Suprapubic skin (tissue), 4 donors: ENCODE measurements around the gene ALCAM. TPM values are rescaled to one million over a fixed set of nuclear protein-coding genes. Genes with fewer than 3 reads are reported as not detected.

ENCODE experiments used
- DNase-seq, 2 donors: peaks; one replicate each; pipeline ENCODE4 v3.0.0-alpha.2; 2019; ENCODE audit warnings: low spot score in 2 of 2
- H3K27ac ChIP-seq: fragments of 200-600 bp; sonication (generic); one replicate; pipeline ENCODE4 v1.5.1; 2019
- H3K27me3 ChIP-seq: fragments of 200-600 bp; sonication (generic); one replicate; pipeline ENCODE4 v1.5.1; 2019
- H3K36me3 ChIP-seq: fragments of 200-600 bp; sonication (generic); one replicate; pipeline ENCODE4 v1.5.1; 2019
- H3K4me1 ChIP-seq: fragments of 200-600 bp; sonication (generic); one replicate; pipeline ENCODE4 v1.5.1; 2019
- H3K4me3 ChIP-seq: fragments of 200-600 bp; sonication (generic); one replicate; pipeline ENCODE4 v1.5.1; 2019; ENCODE audit warnings: mild to moderate bottlenecking
- H3K9me3 ChIP-seq: fragments of 200-600 bp; sonication (generic); one replicate; pipeline ENCODE4 v1.5.1; 2019
- CTCF ChIP-seq, 2 donors: fragments of 200-600 bp in 1 of 2; fragments of 450-650 bp in 1 of 2; sonication (generic) in 1 of 2; IDR thresholded peaks; one replicate each; pipeline ENCODE4 v1.5.1; 2016 to 2019; ENCODE audit warnings: antibody characterized with exemption in 2 of 2, mild to moderate bottlenecking in 1 of 2, moderate library complexity in 1 of 2
- EP300 ChIP-seq: sonication (generic); formaldehyde crosslinking; IDR thresholded peaks from one replicate; pipeline ENCODE4 v1.6.1; 2017; ENCODE audit warnings: antibody characterized with exemption
- POLR2A ChIP-seq, 2 donors: fragments of 450-650 bp; IDR thresholded peaks; one replicate each; pipeline ENCODE4 v1.6.1; 2017; ENCODE audit warnings: antibody characterized with exemption in 2 of 2, mild to moderate bottlenecking in 2 of 2, moderate library complexity in 2 of 2
- POLR2AphosphoS5 ChIP-seq, 3 donors: sonication (generic); formaldehyde crosslinking; IDR thresholded peaks; one replicate each; pipeline ENCODE4 v1.6.1; 2017; ENCODE audit warnings: antibody characterized with exemption in 3 of 3
- WGBS: methylation state at CpG from one replicate; pipeline ENCODE4 v1.1.5; 2018; 5-methylcytosine and 5-hydroxymethylcytosine counted together
- total RNA-seq, 4 donors: library from RNA; depleted of rRNA; stranded (reverse); fragments of >200 nt; gene quantifications; one replicate each; pipeline ENCODE4 v1.1.0, GENCODE V29; 2016

Gene ALCAM
- total RNA-seq, 4 donors from 2014 or later: 27.6 to 65.5 (median 42.1) TPM

- no peaks in the 10 kb centered on the region for H3K9me3 ChIP-seq
- no peak for DNase-seq
- H3K36me3 ChIP-seq: no peaks in the 10 kb centered on the region
- H3K27ac ChIP-seq: no peak overlapping the region
- no peak overlapping the region for H3K4me3 ChIP-seq
- 100% methylated on average over 1 of the region's 1 CpG for WGBS
- TF ChIP-seq EP300: no peak
- TF ChIP-seq POLR2A (IDR thresholded peaks at IDR 0.05): no peak
- H3K27me3 ChIP-seq: no peaks in the 10 kb centered on the region
- H3K4me1 ChIP-seq: no peaks in the 10 kb centered on the region
These were observed 195.2 kb downstream of the ALCAM start for GRCh38 chr3:105561876-105562275.

- TF ChIP-seq POLR2A (IDR thresholded peaks at IDR 0.05) (no peak), EP300 (no peak), POLR2AphosphoS5 (IDR thresholded peaks at IDR 0.05) (no peak), CTCF (IDR thresholded peaks at IDR 0.05) (no peak)
- Histone ChIP-seq H3K4me3 (no peak overlapping the region), H3K27me3 (no peaks in the 10 kb centered on the region), H3K9me3 (no peaks in the 10 kb centered on the region), H3K36me3 (no peaks in the 10 kb centered on the region), H3K27ac (no peak overlapping the region), H3K4me1 (no peaks in the 10 kb centered on the region)
- WGBS: 88% methylated on average over 6 of the region's 6 CpGs
- no peak for DNase-seq
These were observed 198.0 kb downstream of the ALCAM start for GRCh38 chr3:105564546-105565288.

GRCh38 chr3:105571005-105571404 is 204.3 kb downstream of the ALCAM start:
- TF ChIP-seq EP300: no peak
- no peaks in the 10 kb centered on the region for H3K4me1 ChIP-seq

GRCh38 chr3:105572501-105572900 is 205.8 kb downstream of the ALCAM start:
- WGBS: 86% methylated on average over 6 of the region's 6 CpGs
- Histone ChIP-seq H3K27me3 (no peaks in the 10 kb centered on the region), H3K9me3 (no peaks in the 10 kb centered on the region), H3K4me1 (no peaks in the 10 kb centered on the region), H3K36me3 (no peaks in the 10 kb centered on the region), H3K4me3 (no peak overlapping the region), H3K27ac (no peak overlapping the region)
- TF ChIP-seq EP300 (no peak), CTCF (IDR thresholded peaks at IDR 0.05) (no peak), POLR2A (IDR thresholded peaks at IDR 0.05) (no peak), POLR2AphosphoS5 (IDR thresholded peaks at IDR 0.05) (no peak)
- DNase-seq: no peak

More at GRCh38 chr3:105571005-105571404, 204.3 kb downstream of the ALCAM start:
- no peak overlapping the region for H3K27ac ChIP-seq
- no peak for DNase-seq
- H3K4me3 ChIP-seq: no peak overlapping the region
- no peaks in the 10 kb centered on the region for H3K36me3 ChIP-seq
- no peaks in the 10 kb centered on the region for H3K27me3 ChIP-seq
- 95% methylated on average over 5 of the region's 5 CpGs for WGBS
- H3K9me3 ChIP-seq: no peaks in the 10 kb centered on the region

GRCh38 chr3:105579439-105579838 is 212.7 kb downstream of the ALCAM start:
- H3K9me3 ChIP-seq: no peaks in the 10 kb centered on the region
- WGBS: 91% methylated on average over 1 of the region's 1 CpG
- H3K27me3 ChIP-seq: no peaks in the 10 kb centered on the region
- H3K36me3 ChIP-seq: no peaks in the 10 kb centered on the region
- DNase-seq: no peak
- H3K27ac ChIP-seq: no peak overlapping the region
- H3K4me1 ChIP-seq: no peaks in the 10 kb centered on the region
- TF ChIP-seq POLR2AphosphoS5 (IDR thresholded peaks at IDR 0.05) (no peak), CTCF (IDR thresholded peaks at IDR 0.05) (no peak), EP300 (no peak), POLR2A (IDR thresholded peaks at IDR 0.05) (no peak)
- H3K4me3 ChIP-seq: no peak overlapping the region

- WGBS: 72% methylated on average over 7 of the region's 7 CpGs
- H3K4me3 ChIP-seq: no peak overlapping the region
- no peak for DNase-seq
- H3K27ac ChIP-seq: no peak overlapping the region
- no peaks in the 10 kb centered on the region for H3K4me1 ChIP-seq
- TF ChIP-seq CTCF (IDR thresholded peaks at IDR 0.05): no peak
- no peaks in the 10 kb centered on the region for H3K9me3 ChIP-seq
- H3K36me3 ChIP-seq: no peaks in the 10 kb centered on the region
- H3K27me3 ChIP-seq: no peaks in the 10 kb centered on the region
These were observed 213.7 kb downstream of the ALCAM start for GRCh38 chr3:105580296-105580965.
